HG03159 (cell line): Measurements from ENCODE around the gene DNAH1.

Source experiments
- ATAC-seq: cut with Tn5 transposase; IDR thresholded peaks from one replicate; pipeline ENCODE4 v1.9.1; 2021; ENCODE audit warnings: mild to moderate bottlenecking, moderate library complexity; ENCODE audit not compliant: unreplicated experiment

The DNAH1 gene

GRCh38 chr3:52310861-52311575 is 5.1 kb upstream of the DNAH1 start:
- ATAC-seq: peak; percentile 39

GRCh38 chr3:52311576-52312119 is 4.5 kb upstream of the DNAH1 start:
- no peak for ATAC-seq

GRCh38 chr3:52313188-52313773 is 2.8 kb upstream of the DNAH1 start:
- ATAC-seq: peak; percentile 27

GRCh38 chr3:52313774-52314188 is 2.3 kb upstream of the DNAH1 start:
- ATAC-seq: peak; percentile 91

- no peak for ATAC-seq
These were observed 1.6 kb upstream of the DNAH1 start for GRCh38 chr3:52314489-52314888.

- no peak for ATAC-seq
These were observed 1.1 kb upstream of the DNAH1 start for GRCh38 chr3:52315006-52315405.

GRCh38 chr3:52317208-52318000 is 1.3 kb downstream of the DNAH1 start:
- no peak for ATAC-seq

- no peak for ATAC-seq
These were observed 2.2 kb downstream of the DNAH1 start for GRCh38 chr3:52318186-52318816.

GRCh38 chr3:52319921-52320595 is 3.9 kb downstream of the DNAH1 start:
- ATAC-seq: no peak

GRCh38 chr3:52321481-52321880 is 5.4 kb downstream of the DNAH1 start:
- no peak for ATAC-seq

- no peak for ATAC-seq
These were observed 6.3 kb downstream of the DNAH1 start for GRCh38 chr3:52322466-52322865.

GRCh38 chr3:52323526-52324295 is 7.6 kb downstream of the DNAH1 start:
- no peak for ATAC-seq

GRCh38 chr3:52324676-52325075 is 8.6 kb downstream of the DNAH1 start:
- ATAC-seq: no peak

GRCh38 chr3:52325686-52326085 is 9.6 kb downstream of the DNAH1 start:
- ATAC-seq: no peak

GRCh38 chr3:52326976-52327375 is 10.9 kb downstream of the DNAH1 start:
- ATAC-seq: no peak

- ATAC-seq: no peak
These were observed 11.6 kb downstream of the DNAH1 start for GRCh38 chr3:52327486-52328290.

- no peak for ATAC-seq
These were observed 12.5 kb downstream of the DNAH1 start for GRCh38 chr3:52328536-52329080.

- ATAC-seq: no peak
These were observed 14.2 kb downstream of the DNAH1 start for GRCh38 chr3:52330194-52330805.
